Stimulated activated naive CD8-positive, alpha-beta T cell treated with anti-CD3 and anti-CD28 coated beads, Interleukin-15, Interleukin-2, amounts not matched to agents 100 ng/mL and 50 ng/mL, for 24 hours (primary cell): Measurements from ENCODE around the gene PEAR1.

Experiments
- H3K27ac Mint-ChIP-seq: one replicate; pipeline ENCODE4 v1.8.0; 2021; ENCODE audit warnings: mild to moderate bottlenecking, mixed read lengths
- H3K27me3 Mint-ChIP-seq: one replicate; pipeline ENCODE4 v1.8.0; 2021; ENCODE audit warnings: mixed read lengths
- H3K36me3 Mint-ChIP-seq: one replicate; pipeline ENCODE4 v1.8.0; 2021; ENCODE audit warnings: low read depth, mixed read lengths
- H3K4me1 Mint-ChIP-seq: one replicate; pipeline ENCODE4 v1.8.0; 2021; ENCODE audit warnings: low read depth, mixed read lengths
- H3K4me3 Mint-ChIP-seq: one replicate; pipeline ENCODE4 v1.8.0; 2021; ENCODE audit warnings: mild to moderate bottlenecking, mixed read lengths
- H3K9me3 Mint-ChIP-seq: one replicate; pipeline ENCODE4 v1.8.0; 2021; ENCODE audit warnings: mixed read lengths

The PEAR1 gene

DNA sequence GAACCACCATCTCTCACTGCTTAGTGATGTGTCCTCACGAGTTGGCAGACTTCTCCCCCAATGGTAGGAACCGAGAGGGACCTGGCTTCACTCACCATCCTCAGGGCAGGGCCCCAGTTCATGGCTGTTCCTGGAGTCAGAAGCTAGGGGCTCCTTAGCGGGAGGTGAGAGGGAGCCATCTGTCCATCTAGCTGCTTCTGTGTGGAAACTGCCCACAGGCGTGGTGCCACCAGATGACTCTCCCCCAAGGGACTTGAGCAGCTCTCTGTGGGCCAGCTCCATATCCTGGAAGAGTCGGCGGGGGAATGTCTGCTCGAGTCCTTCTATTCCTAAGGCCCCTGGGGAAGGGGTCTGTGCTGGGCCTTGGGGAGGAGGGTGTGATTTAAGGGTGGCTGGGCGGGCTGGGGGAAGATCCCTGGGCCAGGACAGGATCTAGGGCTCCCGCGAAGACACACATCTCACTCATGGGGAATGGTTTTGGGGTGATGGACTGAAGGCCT is 43.3 kb downstream of the PEAR1 start:
- no peaks in the 10 kb centered on the region for H3K36me3 Mint-ChIP-seq
- H3K27ac Mint-ChIP-seq, result no peak overlapping the region
- no peaks in the 10 kb centered on the region for H3K4me1 Mint-ChIP-seq
- no peaks in the 10 kb centered on the region for H3K9me3 Mint-ChIP-seq
- H3K27me3 Mint-ChIP-seq, result peaks cover 8% of the 10 kb centered on the region
- no peak overlapping the region for H3K4me3 Mint-ChIP-seq

DNA sequence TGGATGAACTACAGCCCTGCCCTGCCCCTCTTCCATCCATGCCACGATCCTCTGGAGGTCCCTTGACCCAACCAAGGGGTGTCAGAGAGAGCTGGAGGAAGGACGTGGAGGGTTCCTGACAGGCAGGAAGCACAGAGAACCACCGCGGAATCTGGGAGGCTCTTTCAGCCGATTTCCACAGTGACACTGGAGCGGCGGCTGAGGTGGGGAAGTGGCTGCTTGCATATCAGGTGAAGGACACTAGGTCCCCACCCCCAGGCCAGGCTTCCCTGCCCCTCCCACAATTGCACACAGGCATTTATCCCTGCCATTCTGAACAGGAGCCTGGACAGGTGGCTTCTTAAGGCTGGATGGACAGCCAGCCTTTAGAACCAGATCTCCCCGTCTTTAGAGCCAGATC is 44.4 kb downstream of the PEAR1 start:
- H3K27ac Mint-ChIP-seq, result no peak overlapping the region
- H3K4me1 Mint-ChIP-seq, result no peaks in the 10 kb centered on the region
- peaks cover 3% of the 10 kb centered on the region for H3K27me3 Mint-ChIP-seq
- no peaks in the 10 kb centered on the region for H3K9me3 Mint-ChIP-seq
- H3K4me3 Mint-ChIP-seq, result no peak overlapping the region
- no peaks in the 10 kb centered on the region for H3K36me3 Mint-ChIP-seq

DNA sequence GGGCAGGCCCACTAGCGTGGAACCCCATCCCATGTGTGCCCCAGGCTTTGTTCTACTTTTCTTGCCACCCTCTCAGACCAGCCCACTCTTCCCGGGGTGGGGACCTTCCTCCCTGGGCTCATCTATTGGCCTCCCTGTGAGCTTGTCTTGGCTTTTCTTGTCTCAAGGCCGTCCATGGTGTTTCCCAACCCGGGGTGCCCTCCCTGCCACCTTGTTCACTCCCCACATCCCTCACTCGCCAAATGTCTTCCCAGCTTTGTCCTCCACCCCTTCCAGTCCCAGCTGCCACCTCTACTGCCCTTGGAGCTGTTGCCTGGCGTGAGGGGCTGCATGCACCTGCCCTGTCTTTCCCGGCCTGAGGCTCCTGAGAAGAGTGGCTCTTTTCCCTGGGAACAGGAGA is 45.3 kb downstream of the PEAR1 start:
- Mint-ChIP-seq H3K36me3 (no peaks in the 10 kb centered on the region), H3K27ac (no peak overlapping the region), H3K9me3 (no peaks in the 10 kb centered on the region), H3K27me3 (no peaks in the 10 kb centered on the region), H3K4me3 (no peak overlapping the region), H3K4me1 (no peaks in the 10 kb centered on the region)

DNA sequence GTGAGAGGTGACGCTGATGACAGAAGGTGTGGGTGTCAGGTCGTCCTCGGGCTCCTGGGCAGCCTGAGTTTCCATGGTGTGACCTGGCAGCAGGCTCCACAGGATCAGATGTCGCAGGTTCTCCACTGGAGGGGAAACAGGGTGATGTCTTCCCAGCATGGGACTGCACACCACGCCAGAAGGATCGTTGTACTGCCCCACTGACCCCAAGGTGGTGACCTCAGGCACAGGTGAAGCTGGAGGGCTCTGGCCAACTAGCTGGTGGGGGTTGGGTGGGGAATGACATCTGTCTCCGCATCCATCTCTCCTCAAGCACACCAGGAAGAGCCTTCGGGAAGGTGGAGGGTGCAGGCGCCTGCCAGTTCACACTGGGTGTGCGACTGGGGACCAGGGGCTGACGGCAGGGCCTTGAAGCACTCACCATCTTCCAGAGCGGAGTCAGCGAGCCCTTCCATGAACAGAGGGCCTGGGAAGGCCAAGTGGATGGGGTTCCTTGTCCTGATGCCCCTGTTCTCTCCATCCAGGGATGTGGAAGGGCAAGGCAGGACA is 46.3 kb downstream of the PEAR1 start:
- H3K4me3 Mint-ChIP-seq, result no peak overlapping the region
- H3K9me3 Mint-ChIP-seq, result no peaks in the 10 kb centered on the region
- H3K36me3 Mint-ChIP-seq, result no peaks in the 10 kb centered on the region
- no peaks in the 10 kb centered on the region for H3K27me3 Mint-ChIP-seq
- no peaks in the 10 kb centered on the region for H3K4me1 Mint-ChIP-seq
- H3K27ac Mint-ChIP-seq, result no peak overlapping the region

DNA sequence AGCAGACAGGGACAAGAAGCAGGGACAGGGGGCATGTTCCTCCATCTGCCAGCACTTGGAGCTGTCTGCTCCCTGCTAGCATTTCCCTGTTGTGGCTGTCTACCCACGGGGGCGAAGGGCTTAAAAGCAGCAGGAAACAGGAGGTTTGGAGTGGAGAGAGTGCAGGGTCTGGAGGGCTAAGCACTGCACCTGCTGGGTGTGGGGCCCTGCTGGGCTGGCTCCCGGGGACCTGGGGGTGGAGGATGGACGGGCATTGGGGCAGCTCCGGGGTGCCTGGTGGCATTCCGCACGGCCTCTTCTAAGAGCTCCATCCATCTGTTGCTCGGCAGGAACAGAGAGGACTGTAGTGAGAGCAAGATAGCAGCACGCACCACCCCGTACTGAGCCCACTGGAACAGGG is 48.2 kb downstream of the PEAR1 start:
- Mint-ChIP-seq H3K4me3 (no peak overlapping the region), H3K27ac (no peak overlapping the region), H3K36me3 (peaks cover 7% of the 10 kb centered on the region)

DNA sequence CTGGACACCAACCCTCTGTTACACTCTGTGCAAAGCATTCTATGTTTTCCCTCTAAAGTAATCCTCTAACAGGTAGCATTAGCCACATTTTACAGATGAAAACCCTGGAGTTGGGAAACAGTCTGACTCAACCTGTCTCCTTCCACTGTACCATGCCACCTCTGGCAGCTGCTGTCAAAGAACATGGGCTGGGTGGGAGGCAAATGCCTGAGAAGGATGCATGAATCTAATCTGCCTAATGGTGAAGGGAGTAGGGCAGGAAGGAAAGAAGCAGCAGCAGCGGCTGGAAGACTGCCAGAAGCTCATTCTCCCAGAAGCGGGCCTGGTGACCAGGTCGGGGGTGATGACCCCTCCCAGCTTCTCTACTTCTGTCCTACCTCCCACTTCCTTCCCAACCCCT is 48.7 kb downstream of the PEAR1 start:
- Mint-ChIP-seq H3K9me3 (no peaks in the 10 kb centered on the region), H3K27me3 (no peaks in the 10 kb centered on the region), H3K4me1 (no peaks in the 10 kb centered on the region), H3K4me3 (no peak overlapping the region), H3K27ac (no peak overlapping the region), H3K36me3 (peaks cover 7% of the 10 kb centered on the region)

More for the DNA sequence above, 48.2 kb downstream of the PEAR1 start:
- no peaks in the 10 kb centered on the region for H3K27me3 Mint-ChIP-seq
- no peaks in the 10 kb centered on the region for H3K9me3 Mint-ChIP-seq
- no peaks in the 10 kb centered on the region for H3K4me1 Mint-ChIP-seq

DNA sequence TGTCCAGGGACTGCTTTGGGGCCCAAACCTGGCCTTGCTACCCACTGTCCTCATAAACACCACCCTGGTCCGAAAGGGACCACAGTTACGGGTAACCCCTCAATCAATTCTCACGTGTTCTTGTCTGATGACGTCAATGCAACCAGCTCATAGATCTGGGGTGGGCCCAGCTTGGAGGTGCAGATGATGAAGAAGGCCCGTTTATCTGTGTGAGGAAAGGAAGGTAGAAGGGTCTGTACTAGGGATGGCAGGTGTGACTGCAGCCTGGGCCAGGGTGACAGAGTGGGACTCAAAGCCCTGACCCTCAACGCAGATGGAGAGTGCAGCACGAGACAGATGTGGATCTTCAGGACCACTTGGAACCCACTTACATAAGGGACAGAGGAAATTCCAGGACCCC is 49.1 kb downstream of the PEAR1 start:
- Mint-ChIP-seq H3K36me3 (peaks cover 7% of the 10 kb centered on the region), H3K27ac (no peak overlapping the region), H3K27me3 (no peaks in the 10 kb centered on the region), H3K4me1 (no peaks in the 10 kb centered on the region), H3K9me3 (no peaks in the 10 kb centered on the region), H3K4me3 (no peak overlapping the region)

DNA sequence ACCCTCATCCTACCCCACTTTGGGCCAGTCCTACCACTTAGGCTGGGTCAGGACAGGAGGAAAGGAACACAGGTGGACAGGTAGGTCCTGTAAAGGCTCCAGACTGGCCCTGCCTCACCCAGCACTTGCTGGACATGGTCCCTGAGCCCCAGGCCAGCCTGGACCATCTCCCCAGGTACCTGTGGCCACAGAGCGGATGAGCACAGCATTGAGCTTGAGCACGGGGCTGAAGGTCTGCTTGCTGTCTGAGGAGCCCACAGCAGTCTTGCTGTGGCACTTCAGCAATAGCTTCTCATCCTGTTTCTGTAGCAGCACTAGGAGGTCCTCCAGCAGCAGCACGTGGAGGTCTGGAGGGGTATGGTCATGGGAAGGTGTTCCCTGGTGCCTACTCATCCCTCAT is 50.2 kb downstream of the PEAR1 start:
- no peak overlapping the region for H3K27ac Mint-ChIP-seq
- H3K9me3 Mint-ChIP-seq, result no peaks in the 10 kb centered on the region
- no peaks in the 10 kb centered on the region for H3K27me3 Mint-ChIP-seq
- no peak overlapping the region for H3K4me3 Mint-ChIP-seq
- peaks cover 7% of the 10 kb centered on the region for H3K36me3 Mint-ChIP-seq
- no peaks in the 10 kb centered on the region for H3K4me1 Mint-ChIP-seq

DNA sequence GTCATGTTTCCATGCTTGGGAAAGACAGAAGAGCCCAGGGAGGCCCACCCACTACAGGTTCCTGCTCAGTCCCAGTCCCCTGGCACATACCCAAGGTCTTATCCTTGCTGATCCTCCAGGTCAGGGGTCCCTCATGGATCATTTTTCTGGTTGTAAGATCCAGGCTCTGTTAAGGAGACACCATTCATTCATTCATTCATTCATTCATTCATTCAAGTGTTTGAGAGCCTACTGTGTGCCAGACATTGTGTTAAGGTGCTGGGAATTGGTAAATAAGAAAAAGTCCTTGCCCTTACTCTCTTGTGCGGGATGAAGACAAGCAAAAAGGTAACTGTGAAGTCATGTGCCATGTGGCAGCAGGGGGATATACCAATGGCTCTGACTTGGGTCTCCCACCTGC is 50.8 kb downstream of the PEAR1 start:
- H3K4me3 Mint-ChIP-seq, result no peak overlapping the region
- peaks cover 7% of the 10 kb centered on the region for H3K36me3 Mint-ChIP-seq
- H3K27me3 Mint-ChIP-seq, result no peaks in the 10 kb centered on the region

DNA sequence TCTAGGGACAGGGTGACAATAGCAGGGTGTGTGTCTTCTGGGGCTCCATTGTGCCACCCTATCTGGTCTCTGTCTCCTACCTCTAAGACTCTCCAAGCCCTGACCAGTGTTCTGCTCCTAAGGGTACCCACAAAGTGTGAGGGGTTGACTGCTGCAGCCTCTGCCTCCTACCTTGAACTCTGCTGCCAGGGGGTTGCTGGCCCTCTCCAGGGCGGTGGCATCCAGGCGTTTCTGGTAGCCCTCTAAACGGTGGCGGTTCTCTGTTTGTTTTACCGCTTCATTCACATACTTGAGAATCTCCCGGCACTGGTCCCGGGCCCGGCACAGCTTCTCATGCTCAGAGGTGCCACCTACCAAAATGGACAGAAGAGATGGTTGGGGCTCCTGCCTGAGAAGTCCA is 51.3 kb downstream of the PEAR1 start:
- no peaks in the 10 kb centered on the region for H3K4me1 Mint-ChIP-seq
- no peak overlapping the region for H3K4me3 Mint-ChIP-seq
- peaks cover 7% of the 10 kb centered on the region for H3K36me3 Mint-ChIP-seq
- H3K27ac Mint-ChIP-seq, result no peak overlapping the region
- H3K9me3 Mint-ChIP-seq, result no peaks in the 10 kb centered on the region
- no peaks in the 10 kb centered on the region for H3K27me3 Mint-ChIP-seq

More for the DNA sequence above, 50.8 kb downstream of the PEAR1 start:
- no peak overlapping the region for H3K27ac Mint-ChIP-seq
- H3K4me1 Mint-ChIP-seq, result no peaks in the 10 kb centered on the region
- H3K9me3 Mint-ChIP-seq, result no peaks in the 10 kb centered on the region

DNA sequence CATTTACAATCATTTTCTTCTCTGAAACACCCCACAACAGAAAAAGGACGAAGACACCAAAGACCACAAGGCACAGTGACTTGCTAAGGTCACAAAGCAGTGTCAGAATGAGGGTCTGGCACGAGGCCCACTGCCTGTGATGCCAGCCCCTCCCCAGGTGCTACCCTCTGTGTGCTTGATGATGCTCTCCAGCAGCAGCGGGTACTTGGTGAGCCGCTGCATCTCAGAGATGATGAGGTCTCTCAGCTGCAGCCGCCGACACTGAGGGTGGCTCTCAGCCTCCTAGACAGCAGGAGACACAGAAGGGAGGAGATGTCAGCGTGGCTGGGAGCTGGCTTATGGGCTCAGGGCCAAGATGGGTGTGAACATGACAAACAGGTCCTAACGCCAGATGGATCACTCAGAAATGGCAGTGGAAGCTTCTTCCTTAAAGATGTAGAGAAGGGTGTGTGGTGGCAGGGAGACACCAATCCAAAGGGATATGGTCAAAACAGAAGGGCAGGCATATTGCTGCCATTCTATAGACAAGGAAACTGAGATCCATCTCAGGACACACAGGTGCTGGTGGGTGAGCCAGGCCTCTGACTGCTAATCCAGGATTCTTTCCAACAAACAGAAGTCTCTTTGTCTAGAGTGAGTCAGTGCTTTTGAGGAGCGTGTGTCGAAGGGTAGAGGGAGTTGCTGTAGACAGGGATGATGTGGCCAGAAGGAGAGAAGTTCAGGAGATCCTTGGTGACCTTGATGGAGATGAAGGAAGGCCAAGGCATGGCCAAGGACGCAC is 52.6 kb downstream of the PEAR1 start:
- Mint-ChIP-seq H3K4me1 (no peaks in the 10 kb centered on the region), H3K4me3 (no peak overlapping the region), H3K36me3 (peaks cover 9% of the 10 kb centered on the region), H3K27me3 (no peaks in the 10 kb centered on the region), H3K9me3 (no peaks in the 10 kb centered on the region), H3K27ac (no peak overlapping the region)

DNA sequence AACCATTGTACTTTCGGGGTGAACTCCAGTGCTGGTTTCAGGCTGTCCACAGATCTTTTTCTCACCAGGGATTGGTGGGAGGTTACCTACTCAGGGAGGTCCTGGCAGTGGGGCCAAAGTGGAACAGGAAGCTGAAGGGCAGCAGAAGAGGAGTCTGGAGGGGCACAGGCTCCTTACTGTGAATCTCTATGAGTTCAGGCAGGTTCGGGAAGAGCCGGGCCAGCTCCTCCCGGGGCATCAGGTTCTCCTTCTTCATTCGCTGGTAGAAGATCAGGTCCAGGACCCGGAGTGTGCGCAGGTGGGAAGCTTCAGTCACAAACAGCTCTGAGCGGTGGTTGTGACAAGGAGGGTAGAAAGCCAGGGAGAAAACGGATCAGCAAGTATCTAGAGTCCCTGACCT is 53.6 kb downstream of the PEAR1 start:
- no peak overlapping the region for H3K4me3 Mint-ChIP-seq
- H3K27me3 Mint-ChIP-seq, result no peaks in the 10 kb centered on the region
- H3K36me3 Mint-ChIP-seq, result peaks cover 13% of the 10 kb centered on the region
- no peaks in the 10 kb centered on the region for H3K9me3 Mint-ChIP-seq
- H3K27ac Mint-ChIP-seq, result no peak overlapping the region
- no peaks in the 10 kb centered on the region for H3K4me1 Mint-ChIP-seq

DNA sequence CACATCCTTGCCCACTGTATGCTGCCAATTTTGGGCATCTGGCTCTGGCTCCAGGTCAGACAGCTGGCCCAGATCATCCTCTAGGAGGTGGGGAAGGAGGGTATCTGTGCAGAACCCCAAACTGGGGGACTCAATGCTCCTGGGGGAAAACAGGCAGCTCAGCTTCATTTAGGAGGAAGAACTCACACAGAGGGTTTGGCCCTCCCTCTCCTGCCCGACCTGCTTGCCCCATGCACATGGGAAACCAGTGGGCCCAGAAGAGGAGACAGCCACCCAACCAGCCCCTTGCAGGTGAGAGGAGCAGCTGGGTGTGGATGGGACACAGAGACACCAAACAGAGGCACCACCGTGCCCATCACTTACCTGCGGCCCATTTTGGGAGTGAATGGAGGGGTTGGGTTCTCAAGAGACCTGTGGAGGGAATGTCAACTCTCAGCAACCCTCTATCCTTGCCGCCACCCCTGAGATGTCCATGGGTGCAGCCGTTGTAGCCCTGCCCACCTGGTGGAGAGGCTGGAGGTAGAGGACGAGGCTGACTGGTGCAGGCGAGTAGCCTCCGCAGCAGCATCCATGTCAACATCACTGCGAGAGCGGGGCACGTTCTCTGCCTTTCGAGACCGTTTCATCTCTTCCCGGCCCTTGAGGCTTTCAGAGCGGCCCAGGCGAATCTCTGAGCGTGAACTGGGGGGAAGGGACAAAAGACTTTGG is 54.5 kb downstream of the PEAR1 start:
- Mint-ChIP-seq H3K27me3 (no peaks in the 10 kb centered on the region), H3K9me3 (no peaks in the 10 kb centered on the region), H3K4me1 (no peaks in the 10 kb centered on the region), H3K4me3 (no peak overlapping the region), H3K36me3 (peaks cover 13% of the 10 kb centered on the region), H3K27ac (no peak overlapping the region)

DNA sequence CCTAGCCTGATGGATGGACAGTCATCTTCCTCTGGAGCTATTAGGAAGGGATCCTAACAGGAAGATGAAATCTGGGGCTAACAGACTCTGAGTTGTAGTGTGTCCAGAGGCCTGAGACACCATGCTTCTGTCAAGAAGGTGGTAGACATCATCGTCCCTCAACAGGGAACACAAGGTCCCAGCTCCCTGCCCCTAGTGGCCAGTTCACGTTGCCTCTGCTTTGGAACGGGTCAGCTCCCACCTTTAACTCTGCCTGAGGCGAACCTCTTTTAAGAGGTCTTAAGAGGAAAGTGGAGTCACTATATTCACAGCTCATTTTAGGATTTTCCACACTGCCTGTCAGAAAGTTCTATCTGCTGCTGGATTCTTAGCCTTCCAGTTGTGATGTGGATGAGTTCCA is 55.2 kb downstream of the PEAR1 start:
- no peaks in the 10 kb centered on the region for H3K27me3 Mint-ChIP-seq
- H3K9me3 Mint-ChIP-seq, result no peaks in the 10 kb centered on the region
- no peaks in the 10 kb centered on the region for H3K4me1 Mint-ChIP-seq
- H3K36me3 Mint-ChIP-seq, result peaks cover 13% of the 10 kb centered on the region
- no peak overlapping the region for H3K4me3 Mint-ChIP-seq
- no peak overlapping the region for H3K27ac Mint-ChIP-seq

DNA sequence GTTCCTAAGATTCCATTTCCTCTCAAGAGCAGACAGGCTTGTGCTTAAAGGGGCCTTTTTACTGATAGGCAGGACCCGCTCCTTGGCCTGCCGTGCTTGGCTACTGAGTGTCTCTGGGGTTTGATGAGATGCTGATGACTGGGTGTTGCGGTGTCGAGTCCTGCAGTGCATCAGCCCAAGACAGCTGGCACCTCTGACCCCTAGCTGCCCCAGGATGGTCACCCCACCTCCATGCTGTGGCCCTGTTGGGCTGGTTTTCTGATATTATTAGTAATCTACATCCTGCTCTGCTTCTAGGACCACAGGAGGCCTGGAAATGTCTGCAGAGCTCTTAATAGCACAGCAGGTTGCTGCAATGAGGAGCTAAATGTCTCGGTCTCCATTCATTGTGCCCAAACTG is 55.6 kb downstream of the PEAR1 start:
- Mint-ChIP-seq H3K27me3 (no peaks in the 10 kb centered on the region), H3K27ac (no peak overlapping the region), H3K9me3 (no peaks in the 10 kb centered on the region), H3K4me3 (no peak overlapping the region), H3K4me1 (no peaks in the 10 kb centered on the region), H3K36me3 (peaks cover 13% of the 10 kb centered on the region)
